DMS114 treated with DMSO at 0.1 percent for 48 hours (cell line): ENCODE measurements around the gene DEPDC1.
"Not testable (repeated sequence)": the region's sequence is repeated elsewhere in the genome, so short reads cannot be mapped to it uniquely, and the experiment has no call there.

Experiments
- DNase-seq: peaks from one replicate; lab custom pipeline; 2025; ENCODE audit not compliant: unreplicated experiment; lab: John Stamatoyannopoulos, UW

Gene DEPDC1, protein sequence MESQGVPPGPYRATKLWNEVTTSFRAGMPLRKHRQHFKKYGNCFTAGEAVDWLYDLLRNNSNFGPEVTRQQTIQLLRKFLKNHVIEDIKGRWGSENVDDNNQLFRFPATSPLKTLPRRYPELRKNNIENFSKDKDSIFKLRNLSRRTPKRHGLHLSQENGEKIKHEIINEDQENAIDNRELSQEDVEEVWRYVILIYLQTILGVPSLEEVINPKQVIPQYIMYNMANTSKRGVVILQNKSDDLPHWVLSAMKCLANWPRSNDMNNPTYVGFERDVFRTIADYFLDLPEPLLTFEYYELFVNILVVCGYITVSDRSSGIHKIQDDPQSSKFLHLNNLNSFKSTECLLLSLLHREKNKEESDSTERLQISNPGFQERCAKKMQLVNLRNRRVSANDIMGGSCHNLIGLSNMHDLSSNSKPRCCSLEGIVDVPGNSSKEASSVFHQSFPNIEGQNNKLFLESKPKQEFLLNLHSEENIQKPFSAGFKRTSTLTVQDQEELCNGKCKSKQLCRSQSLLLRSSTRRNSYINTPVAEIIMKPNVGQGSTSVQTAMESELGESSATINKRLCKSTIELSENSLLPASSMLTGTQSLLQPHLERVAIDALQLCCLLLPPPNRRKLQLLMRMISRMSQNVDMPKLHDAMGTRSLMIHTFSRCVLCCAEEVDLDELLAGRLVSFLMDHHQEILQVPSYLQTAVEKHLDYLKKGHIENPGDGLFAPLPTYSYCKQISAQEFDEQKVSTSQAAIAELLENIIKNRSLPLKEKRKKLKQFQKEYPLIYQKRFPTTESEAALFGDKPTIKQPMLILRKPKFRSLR

DNA sequence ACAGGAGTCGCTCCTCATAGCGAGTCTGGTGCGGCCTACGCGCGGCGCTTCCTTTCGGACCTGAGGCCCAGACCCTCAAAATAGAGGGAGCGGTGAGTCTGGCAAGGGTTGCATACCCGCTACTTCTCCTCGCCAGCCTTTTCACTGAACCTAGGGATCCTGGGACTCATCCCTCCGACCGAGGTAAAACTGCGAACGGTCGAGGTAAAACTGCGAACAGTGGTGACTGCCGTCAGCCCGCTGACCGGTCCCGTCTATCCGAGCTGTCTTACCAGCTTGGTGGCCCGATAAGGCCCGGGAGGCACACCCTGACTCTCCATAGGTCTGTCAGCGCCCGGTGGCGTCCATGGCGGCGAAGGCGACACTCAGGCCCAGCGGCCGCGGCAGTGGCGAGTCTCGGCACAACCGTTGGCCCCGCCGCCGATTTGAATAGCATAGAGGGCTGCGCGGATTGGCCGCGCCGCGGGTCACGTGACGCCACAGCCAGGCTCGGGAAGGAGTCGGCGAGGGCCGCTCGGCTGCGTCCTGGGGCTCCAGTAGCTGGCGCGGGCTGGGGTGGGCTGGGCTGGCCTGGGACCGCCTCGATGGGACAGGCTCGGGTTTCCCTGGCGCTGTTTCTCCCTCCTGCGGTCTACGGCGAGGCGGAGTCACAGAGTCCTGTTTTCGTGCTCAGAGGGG lies at the start of gene DEPDC1:
Gene DEPDC1 (minus strand): TSS at position 403 of the 678 bp plus-strand sequence. CDS start 83 bp downstream, at position 320.
- peak; percentile 91 for DNase-seq

DNA sequence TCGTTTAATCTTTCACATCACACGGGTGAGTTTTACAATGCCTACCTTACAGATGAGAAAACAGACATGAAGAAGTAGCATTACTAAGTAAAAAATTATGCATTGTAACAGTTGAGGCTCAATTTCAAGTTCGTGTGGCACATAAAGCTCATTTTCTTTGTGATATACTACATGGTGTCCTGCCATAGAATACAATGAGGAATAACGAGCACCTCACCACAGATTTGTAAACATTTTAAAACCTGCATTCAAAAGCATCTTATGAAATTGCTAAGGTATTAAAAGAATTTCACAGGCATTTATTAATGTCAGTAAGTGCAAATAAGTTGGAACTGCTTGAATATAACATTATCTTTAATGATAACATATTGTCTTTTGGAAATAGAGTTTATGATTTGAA lies 47.8 kb upstream of the DEPDC1 start:
- no peak for DNase-seq

DNA sequence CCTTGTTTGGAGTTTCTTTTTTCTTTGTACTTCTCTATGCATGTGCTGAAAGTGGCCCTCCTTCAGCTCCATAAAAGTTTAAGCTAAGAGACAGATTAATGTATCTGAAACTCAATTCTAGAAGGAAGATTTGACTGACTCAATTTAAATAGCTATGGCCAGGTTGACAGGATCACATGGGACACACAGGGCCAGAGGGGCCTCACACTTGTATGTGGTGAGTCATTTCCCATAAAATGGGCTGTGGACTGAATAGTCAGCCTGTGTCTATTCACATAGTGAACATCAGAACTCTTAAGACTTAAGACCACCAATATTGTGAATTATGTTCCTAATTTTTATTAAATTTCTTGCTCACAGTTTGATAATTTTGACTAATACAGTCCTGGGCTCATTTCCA lies 45.7 kb upstream of the DEPDC1 start:
- no peak for DNase-seq

DNA sequence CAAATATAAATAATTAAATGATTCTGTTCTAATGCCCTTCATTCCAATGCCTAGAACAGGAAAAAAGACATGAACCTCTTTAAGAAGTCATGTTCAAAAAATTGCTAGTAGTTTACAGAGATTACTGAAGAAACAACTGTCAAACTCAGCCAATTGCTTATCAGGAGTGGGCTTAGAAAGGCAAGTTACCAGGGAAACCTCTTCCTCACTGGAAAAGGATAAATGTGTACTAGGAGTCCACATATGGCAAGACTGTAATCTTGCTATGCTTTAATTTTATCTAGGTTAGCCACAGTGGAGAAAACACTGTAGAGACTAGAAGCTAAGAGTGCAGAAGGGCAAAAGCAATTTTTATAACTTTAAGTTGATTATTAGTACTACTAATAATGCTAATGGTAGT lies 42.1 kb upstream of the DEPDC1 start:
- no peak for DNase-seq

DNA sequence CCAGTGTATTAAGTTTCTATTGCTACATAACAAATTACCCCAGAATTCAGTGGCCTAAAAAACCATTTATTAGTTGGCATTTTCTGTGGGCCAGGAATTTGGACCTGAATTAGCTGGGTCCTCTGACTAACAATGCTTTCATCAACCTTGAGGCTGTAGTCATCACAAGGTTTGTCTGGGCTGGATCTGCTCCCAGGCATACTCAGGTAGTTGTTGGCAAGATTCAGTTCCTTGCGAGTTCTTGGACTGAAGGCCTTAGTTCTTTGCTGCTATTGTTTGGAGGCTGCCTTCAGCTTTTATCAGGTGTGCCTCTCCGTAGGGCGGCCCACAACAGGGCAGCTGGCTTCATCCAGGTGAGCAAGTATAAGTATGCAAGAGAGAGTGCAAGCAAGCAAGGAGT lies 31.4 kb upstream of the DEPDC1 start:
- DNase-seq: no peak

DNA sequence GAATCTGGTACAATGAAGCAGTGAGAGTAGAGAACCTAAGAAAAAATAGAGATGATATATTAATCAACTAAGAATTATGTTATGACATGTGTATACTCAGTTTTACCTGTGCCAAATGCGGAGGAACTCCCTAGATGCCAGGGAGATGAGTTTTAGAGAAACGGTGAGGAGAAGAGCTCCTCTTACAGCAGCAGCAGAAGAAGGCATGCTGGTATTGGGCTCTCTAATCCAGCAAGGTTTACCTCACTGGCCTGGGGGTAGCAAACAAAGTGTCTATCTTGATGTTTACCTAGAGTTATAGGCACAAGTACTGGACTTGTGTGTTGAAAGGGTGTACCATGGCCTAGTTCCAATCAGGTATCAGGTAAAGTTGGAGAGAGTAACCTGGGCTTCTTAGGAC lies 28.9 kb upstream of the DEPDC1 start:
- no peak for DNase-seq

DNA sequence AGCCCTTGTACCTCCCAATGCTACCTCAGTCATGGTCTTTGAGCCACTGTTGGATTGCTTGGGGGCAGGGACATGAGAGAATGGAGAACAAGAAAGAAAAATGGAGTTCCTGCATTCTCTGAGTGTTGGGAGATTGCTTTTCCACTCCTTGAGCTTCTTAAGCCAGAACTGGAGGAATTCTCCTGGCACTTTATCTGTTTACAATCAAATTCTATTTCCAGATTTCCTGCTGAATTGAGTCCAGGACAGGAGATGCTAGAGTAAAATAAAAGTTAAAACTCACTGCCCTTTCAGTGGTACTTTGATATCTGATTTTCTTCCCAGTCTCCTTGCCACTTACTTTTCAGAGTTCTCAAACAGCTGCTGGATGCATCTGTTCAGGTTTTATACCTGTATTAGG lies 24.4 kb upstream of the DEPDC1 start:
- DNase-seq: no peak

DNA sequence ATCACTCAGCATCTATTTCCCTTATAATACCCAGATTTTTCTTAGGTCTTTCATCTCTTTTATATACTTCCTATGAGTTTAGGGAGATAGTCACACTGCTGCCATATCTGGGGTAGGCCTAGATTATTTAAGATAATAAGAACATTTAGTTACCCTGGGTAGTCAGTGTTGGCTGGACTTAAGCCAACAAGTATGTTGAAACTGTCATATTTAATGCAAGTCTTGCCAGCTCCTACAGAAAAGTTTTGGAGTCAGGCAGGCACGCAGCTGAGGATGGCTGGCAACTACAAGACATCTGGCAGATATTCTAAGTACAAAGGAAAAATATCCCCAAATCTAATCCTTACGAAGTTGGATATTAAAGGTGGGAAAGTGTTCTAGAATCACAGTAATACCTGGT lies 19.2 kb upstream of the DEPDC1 start:
- no peak for DNase-seq

DNA sequence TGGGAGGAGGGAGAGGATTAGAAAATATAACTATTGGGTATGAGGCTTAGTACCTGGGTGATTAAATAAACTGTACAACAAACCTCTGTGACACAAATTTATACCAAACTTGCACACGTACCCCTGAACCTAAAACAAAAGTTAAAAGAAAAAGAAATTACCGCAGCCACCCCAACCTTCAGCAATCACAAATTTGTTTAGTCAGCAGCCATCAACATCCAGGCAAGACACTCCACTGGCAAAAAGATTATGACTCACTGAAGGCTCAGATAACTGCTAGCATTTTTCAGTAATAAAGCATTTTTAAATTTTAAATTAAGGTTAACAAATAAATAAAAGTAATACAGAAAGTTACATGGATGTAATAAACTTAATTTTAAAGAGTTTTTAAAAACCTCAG lies 14.4 kb upstream of the DEPDC1 start:
- no peak for DNase-seq

DNA sequence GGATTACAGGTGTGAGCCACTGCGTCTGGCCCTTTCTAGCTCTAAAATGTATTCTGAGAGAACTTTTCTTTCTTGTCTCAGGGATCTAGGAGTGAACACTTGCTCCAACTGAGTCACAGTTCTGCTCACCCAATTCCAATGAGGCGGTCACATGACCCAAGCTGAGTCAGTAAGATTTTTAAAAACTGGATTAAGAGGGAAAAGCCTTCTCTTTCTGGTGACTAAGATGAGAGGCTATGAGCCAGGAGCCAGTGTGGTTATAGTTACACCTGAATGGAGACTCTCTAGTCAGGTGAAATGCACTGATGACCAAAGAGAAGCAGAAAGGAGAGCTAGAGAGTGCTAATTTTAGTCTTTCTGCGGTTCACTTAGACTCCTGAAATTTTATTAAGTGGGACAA lies 9.5 kb upstream of the DEPDC1 start:
- no peak for DNase-seq

DNA sequence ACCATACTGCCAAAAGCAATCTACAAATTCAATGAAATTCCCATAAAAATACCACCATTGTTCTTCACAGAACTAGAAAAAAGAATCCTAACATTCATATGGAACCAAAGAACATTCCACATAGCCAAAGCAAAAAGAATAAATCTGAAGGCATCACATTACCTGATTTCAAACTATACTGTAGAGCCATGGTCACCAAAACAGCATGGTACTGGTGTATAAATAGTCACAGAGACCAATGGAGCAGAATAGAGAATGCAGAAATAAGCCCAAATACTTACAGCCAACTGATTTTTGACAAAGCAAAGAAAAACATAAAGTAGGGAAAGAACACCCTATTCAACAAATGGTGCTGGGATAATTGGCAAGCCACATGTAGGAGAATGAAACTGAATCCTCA lies 6.2 kb upstream of the DEPDC1 start:
- DNase-seq: no peak

DNA sequence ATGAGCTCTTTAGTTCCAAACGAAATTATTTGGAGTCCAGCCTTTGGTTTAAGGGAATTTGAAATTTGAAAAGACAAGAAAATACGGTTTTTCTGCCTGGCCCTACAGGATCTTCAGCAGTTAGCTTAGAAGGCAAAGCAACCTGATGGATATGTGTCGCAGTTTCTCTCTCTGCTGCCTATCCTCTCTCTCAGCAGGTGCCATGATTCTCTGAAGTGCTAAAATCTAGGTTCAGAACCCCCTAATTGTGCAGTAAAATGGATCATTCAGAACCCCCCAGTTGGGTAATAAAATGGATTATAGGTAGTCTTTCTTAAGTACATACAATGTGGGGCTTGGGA lies 446 bp upstream of the DEPDC1 start:
- DNase-seq: no peak

DNA sequence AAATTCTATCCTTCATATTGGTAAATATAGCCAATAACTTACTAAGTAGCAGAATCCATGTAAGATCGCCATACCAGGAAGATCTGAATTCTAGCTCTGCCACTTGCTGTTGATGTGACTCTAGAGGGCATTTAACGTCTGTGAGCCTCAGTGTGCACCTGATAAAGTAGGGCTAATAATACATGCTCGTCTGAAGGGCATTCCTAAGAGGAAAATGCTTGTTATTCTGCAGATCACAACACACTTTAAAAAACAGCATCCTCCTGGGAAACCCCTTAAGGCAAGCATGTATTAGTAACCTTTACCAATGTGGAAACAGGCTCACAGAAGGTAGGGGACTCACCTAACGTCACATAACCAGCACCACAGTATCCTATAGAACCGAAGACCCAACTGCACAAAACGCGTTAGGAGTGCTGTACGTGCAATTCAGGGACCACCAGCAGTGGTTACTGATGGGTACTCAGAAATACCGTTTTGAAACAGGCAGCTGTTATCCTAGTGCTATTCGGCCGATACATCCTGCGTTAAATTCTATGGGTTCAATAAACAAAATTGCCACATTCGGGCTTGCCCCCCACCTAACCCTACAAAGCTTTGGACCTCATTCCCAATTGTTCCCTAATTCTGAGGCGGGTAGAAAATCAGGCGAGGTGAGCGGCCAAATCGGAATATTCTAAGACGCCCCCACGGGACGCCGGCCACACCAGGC lies 758 bp downstream of the DEPDC1 start:
- no peak for DNase-seq

DNA sequence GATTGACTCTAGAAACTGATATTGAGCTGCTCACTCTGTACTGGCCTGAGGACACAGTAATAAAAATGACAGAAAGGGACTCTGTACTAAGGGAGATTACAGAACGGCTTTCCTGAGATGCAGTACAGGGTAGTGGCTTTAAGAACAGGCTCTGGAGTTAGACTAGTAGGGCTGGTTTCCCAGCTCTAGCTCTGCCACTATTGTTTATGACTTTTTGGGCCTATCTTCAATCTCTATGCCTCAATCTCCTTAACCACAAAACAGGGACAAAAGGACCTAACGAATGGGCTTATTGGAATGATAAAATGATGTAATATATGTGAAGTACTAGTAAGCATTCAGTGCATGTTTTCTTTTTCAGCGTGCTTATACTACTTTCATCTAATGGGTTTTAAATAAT lies 1.4 kb downstream of the DEPDC1 start:
- DNase-seq: peak; percentile 24

DNA sequence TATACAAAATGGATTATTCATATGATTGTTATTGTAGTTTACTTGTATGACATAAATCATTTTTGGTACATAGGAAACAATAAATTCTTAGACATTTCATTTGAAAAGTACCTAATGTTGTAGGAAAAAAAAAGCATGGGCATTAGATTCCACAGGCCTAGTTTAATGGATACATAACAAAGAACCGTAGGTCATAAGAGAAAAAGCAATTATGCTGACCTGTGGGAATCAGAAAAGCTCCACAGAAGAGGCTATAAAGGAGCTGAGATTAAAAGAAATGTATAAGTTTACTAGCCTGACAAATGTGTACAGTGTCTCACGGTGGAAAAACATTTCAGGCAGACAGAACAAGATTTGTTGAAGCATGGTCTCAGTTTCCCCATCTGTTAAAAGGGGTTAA lies 3.7 kb downstream of the DEPDC1 start:
- no peak for DNase-seq

DNA sequence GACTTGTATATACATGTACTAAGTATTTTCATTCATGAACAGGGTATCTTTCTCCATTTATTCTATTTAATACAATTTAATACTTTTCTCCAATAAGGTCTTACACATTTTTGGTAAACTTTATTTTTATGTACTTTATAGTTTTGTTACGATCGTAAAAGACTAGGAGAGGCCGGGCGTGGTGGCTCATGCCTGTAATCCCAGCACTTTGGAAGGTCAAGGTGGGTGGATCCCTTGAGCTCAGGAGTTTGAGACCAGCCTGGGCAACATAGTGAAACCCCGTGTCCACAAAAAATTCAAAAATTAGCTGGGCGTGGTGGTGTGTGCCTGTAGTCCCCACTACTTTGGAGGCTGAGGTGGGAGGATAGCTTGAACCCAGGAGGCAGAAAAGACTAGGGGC lies 4.6 kb downstream of the DEPDC1 start:
- not testable (repeated sequence) for DNase-seq

DNA sequence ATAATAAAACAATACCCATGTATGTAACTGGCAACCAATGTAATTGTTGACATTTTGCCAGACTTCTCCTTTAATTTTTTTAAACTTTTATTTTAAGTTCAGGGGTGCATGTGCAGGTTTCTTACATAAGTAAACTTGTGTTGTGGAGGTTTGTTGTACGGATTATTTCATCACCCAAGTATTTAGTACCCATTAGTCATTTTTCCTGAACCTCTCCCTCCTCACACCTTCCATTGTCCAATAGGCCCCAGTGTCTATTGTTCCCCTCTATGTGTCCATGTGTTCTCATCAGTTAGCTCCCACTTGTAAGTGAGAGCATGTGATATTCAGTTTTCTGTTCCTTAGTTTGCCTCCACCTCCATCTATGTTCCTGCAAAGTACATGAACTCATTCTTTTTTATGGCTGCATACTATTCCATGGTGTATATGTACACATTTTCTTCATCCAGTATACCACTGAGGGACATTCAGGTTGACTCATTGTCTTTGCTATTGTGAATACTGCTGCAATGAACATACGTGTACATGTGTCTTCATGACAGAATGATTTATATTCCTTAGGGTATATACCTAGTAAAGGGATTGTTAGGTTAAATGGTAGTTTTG lies 6.7 kb downstream of the DEPDC1 start:
- no peak for DNase-seq

DNA sequence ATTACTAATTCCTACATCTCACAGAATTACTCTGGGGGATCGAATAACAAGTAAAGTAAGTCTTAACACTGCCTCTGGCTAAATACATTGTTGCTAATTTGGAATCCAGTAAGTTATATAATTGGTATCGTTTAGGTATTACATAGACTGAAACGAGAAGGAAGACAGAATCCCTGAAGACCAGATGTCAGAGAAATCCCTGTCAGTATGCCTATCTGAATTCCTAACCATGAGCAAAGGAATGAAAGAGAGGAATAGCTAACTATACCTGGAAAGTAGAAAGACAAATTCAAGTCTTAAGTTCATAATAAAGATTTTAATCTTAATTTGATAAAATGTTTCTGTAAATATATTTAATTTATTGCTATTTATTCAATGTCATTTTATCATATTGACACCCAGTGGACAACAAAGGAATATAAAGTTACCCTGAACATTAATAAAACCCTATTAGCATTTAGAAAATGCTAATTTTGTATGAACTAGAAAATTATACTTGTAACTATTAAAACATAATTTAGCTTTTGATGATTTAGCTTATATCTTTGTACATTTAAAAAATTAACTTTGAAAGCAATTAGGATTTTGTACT lies 11.4 kb downstream of the DEPDC1 start:
- no peak for DNase-seq

DNA sequence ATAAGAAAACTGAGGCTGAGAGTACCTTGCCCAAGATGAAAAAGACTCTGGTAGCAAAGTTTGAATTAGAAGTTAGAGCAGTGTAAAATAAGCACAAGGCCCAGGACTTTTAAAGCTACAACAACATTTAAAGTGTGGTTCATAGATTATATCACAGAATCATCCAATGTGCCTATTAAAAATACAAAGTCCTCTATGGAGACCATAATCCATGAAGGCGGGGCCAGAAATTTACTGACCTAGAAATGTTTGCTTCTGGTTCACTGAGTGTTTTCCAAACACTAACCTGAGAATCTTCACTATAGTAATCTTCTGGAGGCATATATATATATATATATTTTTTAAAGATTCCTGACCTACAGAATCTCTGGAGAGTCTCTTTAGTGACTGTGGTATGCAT lies 12.3 kb downstream of the DEPDC1 start:
- no peak for DNase-seq

DNA sequence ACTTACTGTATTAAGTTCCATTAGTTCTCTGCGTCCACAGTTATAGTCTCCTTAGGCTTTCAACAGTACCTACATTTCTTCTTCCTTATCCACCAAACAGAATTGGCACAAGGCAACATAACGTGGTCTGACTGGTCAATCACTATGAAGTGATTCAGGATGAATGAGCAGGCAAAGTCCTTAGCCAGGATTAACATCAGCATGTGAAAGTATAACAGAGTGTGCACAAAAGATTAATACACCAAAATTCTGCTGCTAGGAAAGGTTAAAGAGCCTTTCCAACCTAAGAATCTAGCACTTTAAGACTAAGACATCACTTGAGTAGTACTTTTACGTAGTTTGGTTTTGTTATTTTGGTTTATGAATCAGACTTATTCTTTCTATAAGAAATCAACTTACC lies 15.8 kb downstream of the DEPDC1 start:
- no peak for DNase-seq

DNA sequence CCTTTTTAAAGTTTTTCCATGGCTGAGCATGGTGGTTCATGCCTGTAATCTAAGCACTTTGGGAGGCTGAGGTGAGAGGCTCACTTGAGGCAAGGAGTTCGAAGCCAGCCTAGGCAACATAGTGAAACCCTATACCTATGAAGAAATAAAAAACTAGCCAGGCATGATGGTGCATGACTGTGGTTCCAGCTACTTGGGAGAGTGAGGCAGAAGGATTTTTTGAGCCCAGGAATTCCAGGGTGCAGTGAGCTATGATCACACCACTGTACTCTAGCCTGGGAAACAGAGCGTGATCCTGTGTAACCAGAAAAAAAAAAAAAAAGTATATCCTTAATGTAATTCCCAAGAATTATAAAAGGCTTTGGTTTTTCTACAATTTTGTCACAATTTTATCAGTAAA lies 17.4 kb downstream of the DEPDC1 start:
- DNase-seq: no peak
